HepG2 (cell line): ENCODE measurements around the gene ZNF227. TPM values are rescaled to one million over a fixed set of nuclear protein-coding genes. Genes with fewer than 3 reads are reported as not detected.
"Not testable (repeated sequence)": the region's sequence is repeated elsewhere in the genome, so short reads cannot be mapped to it uniquely, and the experiment has no call there.

Experiments used
- ATAC-seq: fragments of 200-7000 bp; cut with Tn5 transposase; 3 replicates; pipeline ENCODE4 v1.9.1; 2020; ENCODE audit warnings: mild to moderate bottlenecking, moderate library complexity
- BruUV-seq: library from RNA; stranded (reverse); fragments of 400-500 nt; replicated peaks from 2 replicates; lab custom pipeline; 2021; lab: Mats Ljungman, UMichigan
- CTCF ChIA-PET: fragments of 300-600 bp; formaldehyde crosslinking; extraction: SDS; loops from one replicate; lab custom pipeline; 2021; ENCODE audit warnings: low total read pairs, inconsistent platforms, low intra/inter-chr PET ratio; lab: Yijun Ruan, JAX
- POLR2A ChIA-PET: fragments of 350-600 bp; sonication (Branson Sonifier 250); formaldehyde crosslinking; loops from one replicate; lab custom pipeline; 2020; ENCODE audit warnings: antibody characterized with exemption, inconsistent platforms; lab: Yijun Ruan, JAX
- DNase-seq: peaks from one replicate; pipeline ENCODE4 v3.0.0-alpha.2; 2015; ENCODE audit warnings: low spot score
- FAIRE-seq: peaks from 3 replicates; lab custom pipeline; 2011; peaks lifted over from hg19 to GRCh38; lab: Jason Lieb, UNC
- H2AFZ ChIP-seq: one replicate; pipeline ENCODE4 v1.6.1; 2011; ENCODE audit warnings: low read length, inconsistent platforms
- H3K27ac ChIP-seq: fragments of 300-600 bp; 3 replicates; pipeline ENCODE4 v1.8.0; 2011; ENCODE audit warnings: mixed run types, mild to moderate bottlenecking, mixed read lengths, low read length, inconsistent platforms; ENCODE audit not compliant: insufficient read depth; ENCODE audit errors: extremely low read length
- H3K27me3 ChIP-seq, 2 experiments: fragments of 200-600 bp in 1 of 2; 2 replicates in 1 of 2; 3 replicates in 1 of 2; pipeline versions ENCODE4 v1.6.0 to v1.8.0; 2011; ENCODE audit warnings: low read length in 2 of 2, mild to moderate bottlenecking in 2 of 2, moderate library complexity in 2 of 2, inconsistent platforms in 1 of 2; ENCODE audit not compliant: insufficient read depth in 2 of 2, control insufficient read depth in 1 of 2
- H3K36me3 ChIP-seq, 2 experiments: fragments of 200-600 bp in 1 of 2; replicated peaks in 1 of 2; 2 replicates in 1 of 2; 3 replicates in 1 of 2; pipeline versions ENCODE4 v1.5.1 to v1.8.0; 2011; ENCODE audit warnings: low read length in 2 of 2, inconsistent platforms in 1 of 2; ENCODE audit not compliant: insufficient read depth in 2 of 2, control insufficient read depth in 1 of 2
- H3K4me1 ChIP-seq: 2 replicates; pipeline ENCODE4 v1.5.1; 2012; ENCODE audit warnings: low read length, inconsistent platforms; ENCODE audit not compliant: insufficient read depth
- H3K4me2 ChIP-seq: 2 replicates; pipeline ENCODE4 v1.6.0; 2011; ENCODE audit warnings: low read depth, low read length, inconsistent platforms
- H3K4me3 ChIP-seq, 3 experiments: fragments of 200-600 bp in 1 of 3; sonication (generic), shearing (Covaris generic) in 1 of 3; replicated peaks in 1 of 3; 2 replicates each; pipeline ENCODE4 v1.5.1; 2011 to 2016; ENCODE audit warnings: low read length in 3 of 3, inconsistent platforms in 2 of 3, low read depth in 2 of 3, mild to moderate bottlenecking in 2 of 3, control low read depth in 1 of 3, mixed read lengths in 1 of 3; ENCODE audit not compliant: insufficient read depth in 1 of 3
- H3K79me2 ChIP-seq: one replicate; pipeline ENCODE4 v1.6.1; 2011; ENCODE audit warnings: low read length, inconsistent platforms; ENCODE audit not compliant: insufficient read depth
- H3K9ac ChIP-seq: 2 replicates; pipeline ENCODE4 v1.6.0; 2011; ENCODE audit warnings: mild to moderate bottlenecking, low read depth, low read length, inconsistent platforms; ENCODE audit not compliant: insufficient read depth
- H3K9me3 ChIP-seq: 2 replicates; pipeline ENCODE4 v1.5.1; 2012; ENCODE audit warnings: mild to moderate bottlenecking, low read length
- H4K20me1 ChIP-seq: 2 replicates; pipeline ENCODE4 v1.6.0; 2011; ENCODE audit warnings: inconsistent platforms, mild to moderate bottlenecking, low read length, moderate library complexity; ENCODE audit not compliant: insufficient read depth
- CBX2 ChIP-seq, 2 experiments: fragments of 200-600 bp in 1 of 2; sonication (generic); formaldehyde crosslinking in 1 of 2; IDR thresholded peaks; 2 replicates each; pipeline versions ENCODE4 v1.7.0 to v1.8.1; 2018 to 2022; ENCODE audit warnings: low read depth in 2 of 2, low read length in 1 of 2, mild to moderate bottlenecking in 1 of 2, missing genetic modification reagents in 1 of 2
- HOMEZ ChIP-seq: IDR thresholded peaks from 2 replicates; pipeline ENCODE4 v1.6.1; 2016; ENCODE audit warnings: low read depth
- HOXA5 ChIP-seq: sonication (generic); formaldehyde crosslinking; IDR thresholded peaks from 2 replicates; pipeline ENCODE4 v1.4.0; 2020; ENCODE audit warnings: missing genetic modification reagents
- NFE2L2 ChIP-seq: fragments of 150-350 bp; IDR thresholded peaks from 2 replicates; pipeline ENCODE4 v1.6.1; 2014; ENCODE audit warnings: low read length
- NR2F1 ChIP-seq, 2 experiments: fragments of 450-650 bp in 1 of 2; formaldehyde crosslinking in 1 of 2; IDR thresholded peaks; 2 replicates each; pipeline versions ENCODE4 v1.5.0 to v1.6.1; 2016 to 2020; ENCODE audit warnings: mild to moderate bottlenecking in 1 of 2, missing compliant biosample characterization in 1 of 2, missing genetic modification reagents in 1 of 2, moderate library complexity in 1 of 2
- ZFAT ChIP-seq: sonication (generic); formaldehyde crosslinking; conservative IDR thresholded peaks from 2 replicates; pipeline ENCODE4 v1.8.1; 2023; ENCODE audit warnings: missing genetic modification reagents, inconsistent platforms
- ZKSCAN8 ChIP-seq: IDR thresholded peaks from 2 replicates; pipeline ENCODE4 v1.6.1; 2016; ENCODE audit warnings: borderline replicate concordance, missing genetic modification reagents, missing compliant biosample characterization
- ZMYM4 ChIP-seq: sonication (generic); formaldehyde crosslinking; IDR thresholded peaks from 2 replicates; pipeline ENCODE4 v1.8.1; 2023; ENCODE audit warnings: mild to moderate bottlenecking, missing genetic modification reagents
- ZNF333 ChIP-seq: sonication (generic); formaldehyde crosslinking; IDR thresholded peaks from 2 replicates; pipeline ENCODE4 v1.4.0; 2020; ENCODE audit warnings: mild to moderate bottlenecking, missing genetic modification reagents, borderline replicate concordance
- ZNF670 ChIP-seq: sonication (generic); formaldehyde crosslinking; IDR thresholded peaks from 2 replicates; pipeline ENCODE4 v1.8.0; 2022; ENCODE audit warnings: mild to moderate bottlenecking, missing genetic modification reagents, borderline replicate concordance
- WGBS: methylation state at CpG from one replicate; pipeline ENCODE4 v1.1.6; 2017; ENCODE audit warnings: low lambda C conversion rate; 5-methylcytosine and 5-hydroxymethylcytosine counted together
- in situ Hi-C: cut with HindIII; loops from 2 replicates; pipeline ENCODE4 v1.10.0; 2017; ENCODE audit warnings: low pct_unique_long_range_greater_than_20kb; ENCODE audit not compliant: extremely low pct_ligation_motif_present
- intact Hi-C: fragments of 100-400 bp; cut with micrococcal nuclease; formaldehyde crosslinking; loops from one replicate; pipeline ENCODE4 v1.10.0; 2022; ENCODE audit not compliant: unreplicated experiment
- polyA plus RNA-seq, 8 experiments: library from polyadenylated mRNA; depleted of rRNA in 3 of 8; stranded (reverse) in 7 of 8; unstranded in 1 of 8; fragments of >200 nt; fragmentation: Illumina TruSeq in 4 of 8; extraction: Trizol in 4 of 8; gene quantifications; 2 replicates each; pipeline versions ENCODE4 v1.2.1 to v1.2.3, GENCODE V29; 2011 to 2016; ENCODE audit warnings: low read depth in 4 of 8, missing spikeins in 1 of 8, mixed read lengths in 1 of 8; ENCODE audit not compliant: insufficient read depth in 1 of 8
- total RNA-seq, 5 experiments: library from RNA; depleted of rRNA; stranded (reverse); fragments of >200 nt; fragmentation: Illumina TruSeq; extraction: Trizol; gene quantifications; 2 replicates each; pipeline ENCODE4 v1.2.3, GENCODE V29; 2016; ENCODE audit warnings: low read depth in 1 of 5

ZNF227 gene
- total and polyA plus RNA-seq, 2 of the 13 experiments (the other 11 are each of a cell fraction or from before 2014, with no cell fraction given), result 3.1 to 16.8 TPM

GRCh38 chr19:44202974-44203373 is 9.4 kb upstream of the ZNF227 start (continued):
- no peak for TF ChIP-seq ZMYM4
- TF ChIP-seq ZFAT (CRISPR knock-in tag), result no peak
- no peak for TF ChIP-seq ZNF670 (CRISPR knock-in tag)
- no peak for TF ChIP-seq HOXA5 (CRISPR knock-in tag)

- H3K36me3 ChIP-seq, H3K79me2 ChIP-seq, BruUV-seq, CTCF ChIA-PET, DNase-seq, POLR2A ChIA-PET, H3K9ac ChIP-seq, H3K4me3 ChIP-seq, ATAC-seq, FAIRE-seq, H4K20me1 ChIP-seq, H3K27me3 ChIP-seq, H3K4me2 ChIP-seq, H2AFZ ChIP-seq, in situ Hi-C loops, H3K4me1 ChIP-seq, H3K27ac ChIP-seq: not testable (repeated sequence)
- intact Hi-C loops, result loop anchor here (10.0 kb wide), 1 partner anchor 101 kb away; the partner anchor contains the start of gene ZNF235
- WGBS, result 83% methylated on average over 11 of the region's 31 CpGs
- H3K9me3 ChIP-seq, result peaks cover 30% of the 10 kb centered on the region
These were observed 8.5 kb upstream of the ZNF227 start for GRCh38 chr19:44203877-44204276.

- no peak overlapping the region for H3K4me3 ChIP-seq
- ATAC-seq (no peak), DNase-seq (no peak), FAIRE-seq (no peak)
- H3K79me2 ChIP-seq, result no peaks in the 10 kb centered on the region
- no peak overlapping the region for H2AFZ ChIP-seq
- no peaks in the 10 kb centered on the region for H3K4me1 ChIP-seq
- H3K4me2 ChIP-seq, result no peak overlapping the region
- 6% methylated on average over 2 of the region's 2 CpGs for WGBS
- H3K9me3 ChIP-seq, result peaks cover 30% of the 10 kb centered on the region
- H4K20me1 ChIP-seq, result no peaks in the 10 kb centered on the region
- ChIA-PET POLR2A (no interaction called here), CTCF (no interaction called here)
- BruUV-seq, result no TSS peak
- TF ChIP-seq NR2F1 (CRISPR knock-in tag; IDR thresholded peaks at IDR 0.05) (no peak), ZNF333 (CRISPR knock-in tag) (no peak), CBX2 (IDR thresholded peaks at IDR 0.05; ENCODE audit: low read depth, low read length) (no peak), CBX2 (CRISPR knock-in tag; IDR thresholded peaks at IDR 0.05; ENCODE audit: low read depth) (no peak), HOMEZ (CRISPR knock-in tag) (no peak), NFE2L2 (no peak), ZKSCAN8 (CRISPR knock-in tag) (no peak)
- intact Hi-C loops, result loop anchor here (10.0 kb wide), 1 partner anchor 100 kb away; the partner anchor contains the start of gene ZNF235
- no peak overlapping the region for H3K27ac ChIP-seq
- H3K27me3 ChIP-seq, result peaks cover 0 to 3% of the 10 kb centered on the region in 2 experiments; a peak in 1 of 5 replicates
- no peaks in the 10 kb centered on the region for H3K36me3 ChIP-seq
- in situ Hi-C loops, result no loop called here
- no peak overlapping the region for H3K9ac ChIP-seq
These were observed 7.6 kb upstream of the ZNF227 start for GRCh38 chr19:44204772-44205171.
